GM10248 (cell line): ENCODE measurements around the gene MPPE1.

ENCODE experiments used
- CTCF ChIA-PET: fragments of 300-600 bp; sonication (Branson Sonifier 250); formaldehyde crosslinking; extraction: SDS; loops from one replicate; lab custom pipeline; 2021; ENCODE audit warnings: antibody characterized with exemption; lab: Yijun Ruan, JAX
- POLR2A ChIA-PET: fragments of 350-650 bp; sonication (Branson Sonifier 250); formaldehyde crosslinking; extraction: SDS; loops from one replicate; lab custom pipeline; 2020; ENCODE audit warnings: antibody characterized with exemption; lab: Yijun Ruan, JAX
- DNase-seq: peaks from one replicate; pipeline ENCODE4 v3.0.0; 2012; ENCODE audit errors: extremely low spot score
- CTCF ChIP-seq: IDR thresholded peaks from 2 replicates; pipeline ENCODE4 v1.5.1; 2012; ENCODE audit warnings: mild to moderate bottlenecking, low read depth; ENCODE audit errors: extremely low read depth, missing control alignments, control extremely low read depth

MPPE1 gene

GRCh38 chr18:11908182-11909060 lies at the start of gene MPPE1:
MPPE1 (minus strand) TSS chr18:11908317; CDS start chr18:11897264, 11,053 bp downstream.
- POLR2A ChIA-PET: interaction anchor here (0.6 kb wide), 1 partner anchor 82 kb away, joined by 10 read pairs; no protein-coding TSS in a partner anchor
- peak; percentile 94 for DNase-seq
- no peak for TF ChIP-seq CTCF
- CTCF ChIA-PET: interaction anchor here (1.6 to 1.7 kb wide), 2 partner anchors 29 to 30 kb away, joined by 3 to 5 read pairs; no protein-coding TSS in a partner anchor

GRCh38 chr18:11957636-11958035 lies 49.5 kb upstream of the MPPE1 start:
- no peak for DNase-seq
- no peak for TF ChIP-seq CTCF
- POLR2A ChIA-PET: no interaction called here
- CTCF ChIA-PET: interaction anchor here (1.5 kb wide), 1 partner anchor 41 kb away, joined by 3 read pairs; no protein-coding TSS in a partner anchor

GRCh38 chr18:11956371-11957308 lies 48.5 kb upstream of the MPPE1 start:
- no peak for TF ChIP-seq CTCF
- CTCF ChIA-PET: interaction anchor here (0.8 to 1.5 kb wide), 2 partner anchors 40 to 42 kb away, joined by 3 read pairs; no protein-coding TSS in a partner anchor
- no peak for DNase-seq
- POLR2A ChIA-PET: no interaction called here

- CTCF ChIA-PET: interaction anchor here (1.1 to 7.6 kb wide), 2 partner anchors 18 to 27 kb away, joined by 3 to 51 read pairs; no protein-coding TSS in a partner anchor
- no peak for DNase-seq
- POLR2A ChIA-PET: interaction anchor here (0.6 kb wide), 1 partner anchor 25 kb away, joined by 3 read pairs; no protein-coding TSS in a partner anchor
- TF ChIP-seq CTCF: no peak
These were observed 47.3 kb upstream of the MPPE1 start for GRCh38 chr18:11955239-11956029.

GRCh38 chr18:11953113-11953512 lies 45.0 kb upstream of the MPPE1 start:
- DNase-seq: no peak
- ChIA-PET POLR2A (interaction anchor here (0.6 kb wide), 1 partner anchor 9 kb away, joined by 5 read pairs; no protein-coding TSS in a partner anchor), CTCF (interaction anchor here (7.6 kb wide), 1 partner anchor 15 kb away, joined by 51 read pairs; no protein-coding TSS in a partner anchor)
- no peak for TF ChIP-seq CTCF
